Muscle layer of colon (tissue), 2 donors: Measurements from ENCODE around the gene ATF5.
A peak's percentile ranks its signal among the peaks of the same experiment; 100 is the strongest.

Source experiments
- H3K27ac ChIP-seq: one replicate; pipeline ENCODE4 v1.7.0; 2013; ENCODE audit warnings: low read depth, mild to moderate bottlenecking, low read length, moderate library complexity
- H3K27me3 ChIP-seq, 2 donors: one replicate each; pipeline ENCODE4 v1.7.0; 2013; ENCODE audit warnings: low read length in 2 of 2, mild to moderate bottlenecking in 2 of 2; ENCODE audit not compliant: insufficient read depth in 2 of 2, control insufficient read depth in 1 of 2
- H3K36me3 ChIP-seq: one replicate; pipeline ENCODE4 v1.7.0; 2013; ENCODE audit warnings: mild to moderate bottlenecking, low read length; ENCODE audit not compliant: insufficient read depth
- H3K4me1 ChIP-seq: one replicate; pipeline ENCODE4 v1.7.0; 2013; ENCODE audit warnings: mild to moderate bottlenecking, low read length; ENCODE audit not compliant: insufficient read depth
- H3K4me3 ChIP-seq, 2 donors: one replicate each; pipeline ENCODE4 v1.7.0; 2013; ENCODE audit warnings: low read length in 2 of 2, low read depth in 1 of 2, mild to moderate bottlenecking in 1 of 2, moderate library complexity in 1 of 2
- H3K9ac ChIP-seq: one replicate; pipeline ENCODE4 v1.7.0; 2013; ENCODE audit warnings: low read length
- H3K9me3 ChIP-seq: one replicate; pipeline ENCODE4 v1.7.0; 2013; ENCODE audit warnings: mild to moderate bottlenecking, low read length
- donor health status: abdominal sarcoma.
- donor health status: Adenocarcinoma of cecum.

Gene ATF5

DNA sequence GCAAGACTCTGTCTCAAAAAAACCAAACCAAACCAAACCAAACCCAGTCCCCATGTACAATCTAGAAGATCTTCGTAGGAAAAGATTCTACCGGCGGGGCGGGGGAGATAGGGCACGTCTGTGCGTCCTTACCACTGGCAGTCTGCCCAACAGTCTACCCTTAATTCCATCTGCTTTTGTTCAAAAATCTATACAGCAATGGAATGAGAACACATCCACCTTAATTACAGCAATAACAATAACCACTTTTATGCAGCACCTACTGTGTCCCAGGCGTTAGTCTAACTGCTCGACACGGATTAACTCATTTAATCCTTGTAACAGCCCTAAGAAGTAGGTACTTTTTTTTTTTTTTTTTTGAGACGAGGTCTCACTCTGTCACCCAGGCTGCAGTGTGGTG, 2.5 kb upstream of the ATF5 start:
- H3K36me3 ChIP-seq, result peaks cover 45% of the 10 kb centered on the region
- H3K27ac ChIP-seq, result no peak overlapping the region
- no peak overlapping the region for H3K4me3 ChIP-seq
- no peak overlapping the region for H3K9ac ChIP-seq
- no peaks in the 10 kb centered on the region for H3K9me3 ChIP-seq
- H3K4me1 ChIP-seq, result peaks cover 14% of the 10 kb centered on the region
- H3K27me3 ChIP-seq, result no peaks in the 10 kb centered on the region

GRCh38 chr19:49927526-49928264, 1.3 kb upstream of the ATF5 start:
- peaks cover 14% of the 10 kb centered on the region for H3K4me1 ChIP-seq

DNA sequence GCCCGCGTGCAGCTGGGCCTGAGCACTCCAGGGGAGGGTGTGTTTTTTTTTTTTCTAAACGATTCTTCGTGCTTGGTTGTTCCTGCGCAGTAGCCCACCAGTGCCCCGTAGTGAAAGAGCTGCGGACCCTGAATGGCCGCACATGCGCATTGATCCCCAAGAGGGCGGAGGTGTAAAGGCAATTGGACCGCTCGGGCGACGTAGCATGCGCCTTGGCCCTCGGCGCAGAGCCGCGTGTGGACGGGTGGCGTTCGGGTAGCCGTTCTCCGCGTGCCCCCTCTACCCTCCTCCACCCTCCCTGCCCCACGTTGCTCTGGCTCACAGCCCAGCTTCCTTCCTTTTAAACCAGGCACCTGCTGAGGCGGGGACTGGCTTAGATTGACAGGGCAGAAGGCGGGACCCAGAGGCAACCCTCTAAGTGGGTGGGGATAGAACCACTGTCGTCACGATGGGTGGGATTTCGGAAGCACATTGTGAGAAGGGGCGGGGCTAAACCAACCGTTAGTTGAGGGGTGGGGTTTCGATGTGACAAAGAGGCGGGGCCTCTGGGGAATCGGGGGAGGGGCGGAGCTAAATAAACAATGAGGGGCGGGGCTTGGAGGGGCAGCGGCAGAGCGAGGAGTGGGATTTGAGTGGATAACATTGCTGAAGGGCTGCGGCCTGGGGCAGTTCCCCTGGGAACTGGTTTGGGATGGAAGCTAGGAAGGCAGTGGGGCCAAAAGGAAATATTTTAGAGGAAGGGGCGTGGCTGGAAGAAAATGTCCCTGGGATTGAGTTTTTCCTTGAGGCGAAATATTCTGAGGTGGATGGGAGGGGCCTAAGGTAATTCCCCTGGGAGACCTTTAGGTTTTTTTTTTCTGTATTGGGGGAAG, 842 bp downstream of the ATF5 start:
- Histone ChIP-seq H3K4me1 (peaks cover 14% of the 10 kb centered on the region), H3K27me3 (no peaks in the 10 kb centered on the region), H3K9me3 (no peaks in the 10 kb centered on the region), H3K4me3 (peak overlapping the region; percentile 73 to 95), H3K27ac (peak overlapping the region; percentile 98), H3K36me3 (peaks cover 21% of the 10 kb centered on the region), H3K9ac (peak overlapping the region; percentile 46)

More at GRCh38 chr19:49927526-49928264, 1.3 kb upstream of the ATF5 start:
- H3K36me3 ChIP-seq, result peaks cover 39% of the 10 kb centered on the region
- no peak overlapping the region for H3K4me3 ChIP-seq
- no peaks in the 10 kb centered on the region for H3K27me3 ChIP-seq
- no peaks in the 10 kb centered on the region for H3K9me3 ChIP-seq
- no peak overlapping the region for H3K27ac ChIP-seq
- H3K9ac ChIP-seq, result peak overlapping the region; percentile 4

DNA sequence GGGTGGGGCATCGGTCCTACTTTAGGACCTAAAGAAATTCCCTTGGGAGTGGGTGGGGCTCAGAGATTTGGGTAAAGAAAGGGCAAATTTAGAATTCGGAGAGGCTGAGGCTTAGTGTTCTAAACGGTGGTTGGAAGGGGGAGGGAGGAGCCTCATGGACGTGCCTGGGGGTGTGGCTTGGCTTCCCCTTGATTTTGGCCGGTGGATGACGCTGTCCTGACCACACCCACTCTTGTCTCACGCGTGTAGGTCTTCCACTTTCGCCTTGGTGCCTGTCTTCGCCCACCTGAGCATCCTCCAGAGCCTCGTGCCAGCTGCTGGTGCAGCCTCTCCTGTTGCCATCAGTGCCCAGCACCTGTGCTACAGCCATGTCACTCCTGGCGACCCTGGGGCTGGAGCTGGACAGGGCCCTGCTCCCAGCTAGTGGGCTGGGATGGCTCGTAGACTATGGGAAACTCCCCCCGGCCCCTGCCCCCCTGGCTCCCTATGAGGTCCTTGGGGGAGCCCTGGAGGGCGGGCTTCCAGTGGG, 1.5 kb downstream of the ATF5 start:
- Histone ChIP-seq H3K27me3 (no peaks in the 10 kb centered on the region), H3K36me3 (peaks cover 18% of the 10 kb centered on the region), H3K4me1 (peaks cover 11% of the 10 kb centered on the region), H3K9me3 (no peaks in the 10 kb centered on the region), H3K4me3 (peak overlapping the region in 1 of 2 donors; percentile 73), H3K27ac (no peak overlapping the region), H3K9ac (no peak overlapping the region)

- Histone ChIP-seq H3K36me3 (peaks cover 14% of the 10 kb centered on the region), H3K4me1 (peaks cover 10% of the 10 kb centered on the region), H3K9ac (no peak overlapping the region), H3K27me3 (no peaks in the 10 kb centered on the region), H3K9me3 (no peaks in the 10 kb centered on the region), H3K4me3 (no peak overlapping the region), H3K27ac (no peak overlapping the region)
Observed at GRCh38 chr19:49931293-49932040, 2.5 kb downstream of the ATF5 start.

GRCh38 chr19:49932041-49932451, 3.0 kb downstream of the ATF5 start:
- peaks cover 8% of the 10 kb centered on the region for H3K36me3 ChIP-seq
- H3K27ac ChIP-seq, result no peak overlapping the region
- H3K4me1 ChIP-seq, result peaks cover 10% of the 10 kb centered on the region

GRCh38 chr19:49932731-49933131, 3.7 kb downstream of the ATF5 start:
- H3K36me3 ChIP-seq, result peaks cover 1% of the 10 kb centered on the region
- peaks cover 7% of the 10 kb centered on the region for H3K4me1 ChIP-seq
- H3K27me3 ChIP-seq, result no peaks in the 10 kb centered on the region
- H3K27ac ChIP-seq, result no peak overlapping the region
- no peak overlapping the region for H3K4me3 ChIP-seq
- no peak overlapping the region for H3K9ac ChIP-seq
- H3K9me3 ChIP-seq, result no peaks in the 10 kb centered on the region

More at GRCh38 chr19:49932041-49932451, 3.0 kb downstream of the ATF5 start:
- Histone ChIP-seq H3K4me3 (no peak overlapping the region), H3K9me3 (no peaks in the 10 kb centered on the region), H3K27me3 (no peaks in the 10 kb centered on the region), H3K9ac (no peak overlapping the region)

DNA sequence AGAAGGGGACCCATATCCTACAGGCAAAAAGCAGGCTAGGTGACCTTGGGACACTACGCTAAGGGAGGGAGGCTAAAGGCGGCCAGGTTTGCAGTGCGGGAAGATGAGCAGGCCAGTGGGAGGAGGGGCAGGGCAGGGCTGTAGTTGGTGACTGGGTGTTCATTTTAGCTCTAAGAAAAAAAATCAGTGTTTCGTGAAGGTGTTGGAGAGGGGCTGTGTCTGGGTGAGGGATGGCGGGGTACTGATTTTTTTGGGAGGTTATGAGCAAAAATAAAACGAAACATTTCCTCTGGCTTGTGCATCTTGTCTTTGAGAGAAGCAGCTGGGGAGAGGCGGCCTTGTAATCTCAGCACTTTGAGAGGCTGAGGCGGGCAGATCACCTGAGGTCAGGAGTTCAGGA, 4.6 kb downstream of the ATF5 start:
- no peak overlapping the region for H3K9ac ChIP-seq
- peaks cover 5% of the 10 kb centered on the region for H3K4me1 ChIP-seq
- H3K36me3 ChIP-seq, result no peaks in the 10 kb centered on the region
- H3K9me3 ChIP-seq, result no peaks in the 10 kb centered on the region
- no peak overlapping the region for H3K27ac ChIP-seq
- peaks cover 0 to 3% of the 10 kb centered on the region in 2 donors for H3K27me3 ChIP-seq
- H3K4me3 ChIP-seq, result no peak overlapping the region

DNA sequence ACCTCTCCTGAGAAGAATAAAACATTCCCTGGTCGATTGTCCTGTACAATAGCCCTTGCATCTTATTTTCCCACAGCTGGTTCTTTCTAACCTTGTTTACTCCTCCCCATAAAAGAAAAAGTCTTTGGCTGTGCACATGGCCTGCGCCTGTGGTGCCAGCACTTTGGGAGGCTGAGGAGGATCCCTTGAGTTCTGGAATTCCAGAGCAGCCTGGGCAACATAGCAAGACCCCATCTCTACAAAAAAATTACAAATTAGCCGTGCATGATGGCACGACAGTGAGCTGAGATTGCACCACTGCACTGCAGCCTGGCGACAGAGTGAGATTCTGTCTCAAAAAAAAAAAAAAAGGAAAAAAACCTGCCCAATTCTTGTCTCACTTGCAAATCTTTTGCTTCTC, 7.5 kb downstream of the ATF5 start:
- peaks cover 0 to 9% of the 10 kb centered on the region in 2 donors for H3K27me3 ChIP-seq
- no peak overlapping the region for H3K27ac ChIP-seq
- peaks cover 5% of the 10 kb centered on the region for H3K4me1 ChIP-seq
- H3K9me3 ChIP-seq, result no peaks in the 10 kb centered on the region
- H3K4me3 ChIP-seq, result no peak overlapping the region
- no peak overlapping the region for H3K9ac ChIP-seq
- H3K36me3 ChIP-seq, result no peaks in the 10 kb centered on the region

DNA sequence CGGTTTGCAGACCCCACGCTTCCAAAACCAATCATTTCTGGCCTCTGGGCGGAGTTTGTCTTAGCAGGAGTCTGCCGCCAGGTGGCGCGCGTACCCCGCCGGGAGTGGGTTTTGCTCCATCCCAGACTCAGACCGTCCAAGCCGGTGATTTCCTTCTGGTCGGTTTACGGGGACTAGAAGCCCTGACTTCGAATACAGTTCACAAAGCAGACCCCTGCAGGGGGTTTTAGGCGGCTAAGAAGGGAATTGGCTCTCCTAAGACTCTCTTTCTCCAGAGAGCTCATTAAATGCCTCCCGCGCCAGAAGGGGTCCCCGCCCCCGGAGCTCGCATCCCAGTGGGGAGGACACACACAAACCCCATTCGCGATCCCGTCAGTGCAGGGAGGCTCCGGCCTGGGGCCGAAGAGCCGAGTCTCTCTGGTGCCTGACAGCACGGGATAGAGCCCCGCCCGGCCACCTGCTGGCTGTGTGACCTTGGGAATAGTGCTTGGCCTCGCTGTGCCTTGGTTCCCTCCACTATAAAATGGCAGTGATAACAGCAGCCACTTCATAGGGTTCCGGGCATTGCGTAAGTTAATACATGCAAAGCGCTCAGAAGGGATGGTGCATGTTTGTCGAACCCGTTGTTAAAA, 8.9 kb downstream of the ATF5 start:
- H3K9ac ChIP-seq, result no peak overlapping the region
- H3K36me3 ChIP-seq, result no peaks in the 10 kb centered on the region
- peak overlapping the region; percentile 32 to 43 for H3K4me3 ChIP-seq
- H3K27me3 ChIP-seq, result peaks cover 0 to 9% of the 10 kb centered on the region in 2 donors
- no peak overlapping the region for H3K27ac ChIP-seq
- no peaks in the 10 kb centered on the region for H3K9me3 ChIP-seq
- H3K4me1 ChIP-seq, result peaks cover 5% of the 10 kb centered on the region
